Measurements from ENCODE around the gene ATXN1L.

DNA sequence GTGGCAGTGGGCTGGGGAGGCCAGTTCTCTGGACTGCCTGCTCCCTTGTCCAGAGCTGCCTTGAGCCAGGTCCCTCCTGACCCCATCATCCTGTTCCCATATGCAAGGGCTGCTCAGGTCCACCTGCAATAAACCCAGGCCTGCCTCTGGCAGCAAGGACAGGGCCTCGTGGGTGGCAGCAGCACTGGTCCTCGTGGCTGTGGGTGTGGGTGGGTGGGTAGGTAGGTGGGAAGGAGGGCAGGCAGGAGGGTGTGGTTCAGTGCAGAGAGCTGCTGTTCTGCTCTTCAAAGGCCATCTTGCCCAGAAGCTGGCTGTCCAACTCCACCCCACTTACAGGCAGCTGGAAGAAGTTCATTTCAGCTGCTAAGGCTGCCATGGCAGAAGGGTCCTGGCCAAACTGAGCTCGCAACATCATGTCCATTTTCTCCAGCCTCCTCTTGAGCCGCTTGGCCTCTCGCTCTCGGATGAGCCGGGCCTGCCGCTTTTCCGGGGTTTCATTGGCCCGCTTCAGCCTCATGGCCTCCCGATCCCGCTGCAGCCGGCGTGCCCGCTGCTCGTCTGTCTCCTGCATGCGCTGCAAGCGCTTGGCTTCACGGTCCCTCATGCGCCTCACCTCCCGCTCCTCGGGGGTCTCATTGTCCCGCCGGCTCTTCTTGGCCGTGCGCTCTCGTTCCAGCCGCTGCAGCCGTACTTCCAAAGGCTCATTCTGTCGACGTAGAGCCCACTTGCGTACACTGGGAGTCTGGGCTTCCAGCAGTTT lies 14.2 kb downstream of the ATXN1L start:
- TF ChIP-seq, protein P1, sequence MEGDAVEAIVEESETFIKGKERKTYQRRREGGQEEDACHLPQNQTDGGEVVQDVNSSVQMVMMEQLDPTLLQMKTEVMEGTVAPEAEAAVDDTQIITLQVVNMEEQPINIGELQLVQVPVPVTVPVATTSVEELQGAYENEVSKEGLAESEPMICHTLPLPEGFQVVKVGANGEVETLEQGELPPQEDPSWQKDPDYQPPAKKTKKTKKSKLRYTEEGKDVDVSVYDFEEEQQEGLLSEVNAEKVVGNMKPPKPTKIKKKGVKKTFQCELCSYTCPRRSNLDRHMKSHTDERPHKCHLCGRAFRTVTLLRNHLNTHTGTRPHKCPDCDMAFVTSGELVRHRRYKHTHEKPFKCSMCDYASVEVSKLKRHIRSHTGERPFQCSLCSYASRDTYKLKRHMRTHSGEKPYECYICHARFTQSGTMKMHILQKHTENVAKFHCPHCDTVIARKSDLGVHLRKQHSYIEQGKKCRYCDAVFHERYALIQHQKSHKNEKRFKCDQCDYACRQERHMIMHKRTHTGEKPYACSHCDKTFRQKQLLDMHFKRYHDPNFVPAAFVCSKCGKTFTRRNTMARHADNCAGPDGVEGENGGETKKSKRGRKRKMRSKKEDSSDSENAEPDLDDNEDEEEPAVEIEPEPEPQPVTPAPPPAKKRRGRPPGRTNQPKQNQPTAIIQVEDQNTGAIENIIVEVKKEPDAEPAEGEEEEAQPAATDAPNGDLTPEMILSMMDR (IDR thresholded peaks at IDR 0.05 in 8 of 11, conservative IDR thresholded peaks at IDR 0.05 in 3 of 11): no peak
- peak in 1 of 3 donors; percentile 31 for TF ChIP-seq POLR2AphosphoS5 (IDR thresholded peaks at IDR 0.05)
